D341Med (cell line): Measurements from ENCODE around the gene ALDH1A3.
"Not testable (repeated sequence)": the region's sequence is repeated elsewhere in the genome, so short reads cannot be mapped to it uniquely, and the experiment has no call there.

Experiments used
- DNase-seq: peaks from one replicate; pipeline ENCODE4 v3.0.0; 2012; ENCODE audit warnings: low spot score

ALDH1A3 gene

GRCh38 chr15:100879464-100880138 is at the start of gene ALDH1A3:
Gene ALDH1A3, plus strand, starts transcription at chr15:100879831. Its CDS starts 77 bp downstream, at chr15:100879908.
- DNase-seq, result peak; percentile 82

GRCh38 chr15:100831467-100831866 is 48.2 kb upstream of the ALDH1A3 start:
- peak; percentile 76 for DNase-seq

GRCh38 chr15:100832149-100832942 is 47.3 kb upstream of the ALDH1A3 start:
- DNase-seq, result no peak

- no peak for DNase-seq
Observed at GRCh38 chr15:100833417-100834389, 45.9 kb upstream of the ALDH1A3 start.

- no peak for DNase-seq
Observed at GRCh38 chr15:100834731-100835130, 44.9 kb upstream of the ALDH1A3 start.

- no peak for DNase-seq
Observed at GRCh38 chr15:100835636-100836035, 44.0 kb upstream of the ALDH1A3 start.

- DNase-seq, result no peak
Observed at GRCh38 chr15:100836501-100836900, 43.1 kb upstream of the ALDH1A3 start.

GRCh38 chr15:100841426-100841825 is 38.2 kb upstream of the ALDH1A3 start:
- DNase-seq, result no peak

- DNase-seq, result no peak
Observed at GRCh38 chr15:100842756-100843730, 36.6 kb upstream of the ALDH1A3 start.

- no peak for DNase-seq
Observed at GRCh38 chr15:100844167-100844566, 35.5 kb upstream of the ALDH1A3 start.

- DNase-seq, result no peak
Observed at GRCh38 chr15:100844778-100845177, 34.9 kb upstream of the ALDH1A3 start.

GRCh38 chr15:100847194-100847593 is 32.4 kb upstream of the ALDH1A3 start:
- no peak for DNase-seq

GRCh38 chr15:100849021-100849854 is 30.4 kb upstream of the ALDH1A3 start:
- DNase-seq, result peak; percentile 84

- DNase-seq, result no peak
Observed at GRCh38 chr15:100849855-100850218, 29.8 kb upstream of the ALDH1A3 start.

- not testable (repeated sequence) for DNase-seq
Observed at GRCh38 chr15:100851428-100852015, 28.1 kb upstream of the ALDH1A3 start.

- no peak for DNase-seq
Observed at GRCh38 chr15:100852630-100853029, 27.0 kb upstream of the ALDH1A3 start.

- no peak for DNase-seq
Observed at GRCh38 chr15:100853676-100854440, 25.8 kb upstream of the ALDH1A3 start.

- DNase-seq, result no peak
Observed at GRCh38 chr15:100856867-100857266, 22.8 kb upstream of the ALDH1A3 start.

GRCh38 chr15:100858294-100858693 is 21.3 kb upstream of the ALDH1A3 start:
- DNase-seq, result no peak
